ENCODE data around the gene ARHGAP23.

DNA sequence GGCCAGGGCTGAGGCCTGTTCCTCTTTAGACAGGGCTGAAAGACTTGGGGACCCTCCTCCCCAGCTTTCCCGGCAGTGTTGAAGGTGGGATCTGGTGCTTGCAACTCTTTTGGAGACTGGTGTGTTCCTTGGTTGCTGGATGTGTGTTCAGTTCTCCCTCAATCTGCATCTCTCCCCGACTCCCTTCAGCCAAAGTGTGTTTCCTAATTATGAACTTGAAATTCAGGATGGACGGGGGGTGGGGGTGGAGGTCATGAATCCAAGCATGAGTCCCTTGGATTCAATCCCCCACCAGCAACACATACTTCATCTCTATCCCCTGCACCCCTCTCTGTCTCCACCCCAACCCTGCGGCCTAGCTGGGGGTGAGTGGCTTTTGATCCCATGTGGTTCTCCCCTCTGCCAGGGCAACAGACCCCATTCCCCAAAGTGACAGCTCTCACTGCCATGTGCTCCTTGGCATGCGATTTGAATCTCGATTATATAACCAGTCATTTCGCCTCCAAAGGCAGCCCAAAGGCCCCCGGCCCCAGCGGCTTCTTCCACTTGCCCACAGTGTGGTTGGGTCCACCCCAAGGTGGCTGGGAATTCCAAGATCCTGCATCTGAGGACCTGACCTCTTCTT, 1.3 kb downstream of the ARHGAP23 start:
- TF ChIP-seq EGR1 (IDR thresholded peaks at IDR 0.05) (no peak), TEAD4 (IDR thresholded peaks at IDR 0.05) (no peak)
- TF ChIP-seq, protein P1, sequence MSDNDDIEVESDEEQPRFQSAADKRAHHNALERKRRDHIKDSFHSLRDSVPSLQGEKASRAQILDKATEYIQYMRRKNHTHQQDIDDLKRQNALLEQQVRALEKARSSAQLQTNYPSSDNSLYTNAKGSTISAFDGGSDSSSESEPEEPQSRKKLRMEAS (IDR thresholded peaks at IDR 0.05), result no peak
- TF ChIP-seq, protein P2, sequence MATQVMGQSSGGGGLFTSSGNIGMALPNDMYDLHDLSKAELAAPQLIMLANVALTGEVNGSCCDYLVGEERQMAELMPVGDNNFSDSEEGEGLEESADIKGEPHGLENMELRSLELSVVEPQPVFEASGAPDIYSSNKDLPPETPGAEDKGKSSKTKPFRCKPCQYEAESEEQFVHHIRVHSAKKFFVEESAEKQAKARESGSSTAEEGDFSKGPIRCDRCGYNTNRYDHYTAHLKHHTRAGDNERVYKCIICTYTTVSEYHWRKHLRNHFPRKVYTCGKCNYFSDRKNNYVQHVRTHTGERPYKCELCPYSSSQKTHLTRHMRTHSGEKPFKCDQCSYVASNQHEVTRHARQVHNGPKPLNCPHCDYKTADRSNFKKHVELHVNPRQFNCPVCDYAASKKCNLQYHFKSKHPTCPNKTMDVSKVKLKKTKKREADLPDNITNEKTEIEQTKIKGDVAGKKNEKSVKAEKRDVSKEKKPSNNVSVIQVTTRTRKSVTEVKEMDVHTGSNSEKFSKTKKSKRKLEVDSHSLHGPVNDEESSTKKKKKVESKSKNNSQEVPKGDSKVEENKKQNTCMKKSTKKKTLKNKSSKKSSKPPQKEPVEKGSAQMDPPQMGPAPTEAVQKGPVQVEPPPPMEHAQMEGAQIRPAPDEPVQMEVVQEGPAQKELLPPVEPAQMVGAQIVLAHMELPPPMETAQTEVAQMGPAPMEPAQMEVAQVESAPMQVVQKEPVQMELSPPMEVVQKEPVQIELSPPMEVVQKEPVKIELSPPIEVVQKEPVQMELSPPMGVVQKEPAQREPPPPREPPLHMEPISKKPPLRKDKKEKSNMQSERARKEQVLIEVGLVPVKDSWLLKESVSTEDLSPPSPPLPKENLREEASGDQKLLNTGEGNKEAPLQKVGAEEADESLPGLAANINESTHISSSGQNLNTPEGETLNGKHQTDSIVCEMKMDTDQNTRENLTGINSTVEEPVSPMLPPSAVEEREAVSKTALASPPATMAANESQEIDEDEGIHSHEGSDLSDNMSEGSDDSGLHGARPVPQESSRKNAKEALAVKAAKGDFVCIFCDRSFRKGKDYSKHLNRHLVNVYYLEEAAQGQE (IDR thresholded peaks at IDR 0.05; ENCODE audit: low read depth), result no peak
